ENCODE measurements around the gene BLID.

DNA sequence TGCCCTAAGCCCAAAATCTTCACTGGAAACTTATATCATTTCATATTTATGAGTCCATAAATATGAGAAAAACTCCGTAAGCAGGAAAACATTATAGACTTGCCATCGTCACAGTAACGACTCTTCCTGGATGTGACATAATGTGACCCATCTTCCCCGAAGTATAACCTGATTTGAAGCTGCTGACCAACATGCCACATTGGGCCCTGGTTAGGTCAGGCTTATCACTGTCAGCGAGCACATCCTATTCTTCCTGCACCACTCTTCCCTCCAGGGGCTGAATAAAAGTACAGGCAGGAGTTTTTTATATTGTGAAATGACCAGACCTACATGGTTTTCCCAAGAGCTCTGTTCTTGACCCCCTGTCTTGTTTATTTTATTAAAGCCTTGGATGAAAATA, 12.1 kb upstream of the BLID start:
- TF ChIP-seq, protein P1, sequence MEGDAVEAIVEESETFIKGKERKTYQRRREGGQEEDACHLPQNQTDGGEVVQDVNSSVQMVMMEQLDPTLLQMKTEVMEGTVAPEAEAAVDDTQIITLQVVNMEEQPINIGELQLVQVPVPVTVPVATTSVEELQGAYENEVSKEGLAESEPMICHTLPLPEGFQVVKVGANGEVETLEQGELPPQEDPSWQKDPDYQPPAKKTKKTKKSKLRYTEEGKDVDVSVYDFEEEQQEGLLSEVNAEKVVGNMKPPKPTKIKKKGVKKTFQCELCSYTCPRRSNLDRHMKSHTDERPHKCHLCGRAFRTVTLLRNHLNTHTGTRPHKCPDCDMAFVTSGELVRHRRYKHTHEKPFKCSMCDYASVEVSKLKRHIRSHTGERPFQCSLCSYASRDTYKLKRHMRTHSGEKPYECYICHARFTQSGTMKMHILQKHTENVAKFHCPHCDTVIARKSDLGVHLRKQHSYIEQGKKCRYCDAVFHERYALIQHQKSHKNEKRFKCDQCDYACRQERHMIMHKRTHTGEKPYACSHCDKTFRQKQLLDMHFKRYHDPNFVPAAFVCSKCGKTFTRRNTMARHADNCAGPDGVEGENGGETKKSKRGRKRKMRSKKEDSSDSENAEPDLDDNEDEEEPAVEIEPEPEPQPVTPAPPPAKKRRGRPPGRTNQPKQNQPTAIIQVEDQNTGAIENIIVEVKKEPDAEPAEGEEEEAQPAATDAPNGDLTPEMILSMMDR (IDR thresholded peaks at IDR 0.05) = no peak
- no peak for TF ChIP-seq POLR2A (IDR thresholded peaks at IDR 0.05)

Measured in prostate gland (tissue), 2 donors.